Measurements from ENCODE around the gene ZNF8.

The ZNF8 gene

GRCh38 chr19:58277197-58277596 is 1.6 kb upstream of the ZNF8 start:
- DNase-seq (ENCODE audit: low read depth), result no peak
- no peak overlapping the region for H3K4me3 ChIP-seq (ENCODE audit: low read depth, low read length)
- TF ChIP-seq, protein P1, sequence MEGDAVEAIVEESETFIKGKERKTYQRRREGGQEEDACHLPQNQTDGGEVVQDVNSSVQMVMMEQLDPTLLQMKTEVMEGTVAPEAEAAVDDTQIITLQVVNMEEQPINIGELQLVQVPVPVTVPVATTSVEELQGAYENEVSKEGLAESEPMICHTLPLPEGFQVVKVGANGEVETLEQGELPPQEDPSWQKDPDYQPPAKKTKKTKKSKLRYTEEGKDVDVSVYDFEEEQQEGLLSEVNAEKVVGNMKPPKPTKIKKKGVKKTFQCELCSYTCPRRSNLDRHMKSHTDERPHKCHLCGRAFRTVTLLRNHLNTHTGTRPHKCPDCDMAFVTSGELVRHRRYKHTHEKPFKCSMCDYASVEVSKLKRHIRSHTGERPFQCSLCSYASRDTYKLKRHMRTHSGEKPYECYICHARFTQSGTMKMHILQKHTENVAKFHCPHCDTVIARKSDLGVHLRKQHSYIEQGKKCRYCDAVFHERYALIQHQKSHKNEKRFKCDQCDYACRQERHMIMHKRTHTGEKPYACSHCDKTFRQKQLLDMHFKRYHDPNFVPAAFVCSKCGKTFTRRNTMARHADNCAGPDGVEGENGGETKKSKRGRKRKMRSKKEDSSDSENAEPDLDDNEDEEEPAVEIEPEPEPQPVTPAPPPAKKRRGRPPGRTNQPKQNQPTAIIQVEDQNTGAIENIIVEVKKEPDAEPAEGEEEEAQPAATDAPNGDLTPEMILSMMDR (IDR thresholded peaks at IDR 0.05; ENCODE audit: low read depth, low read length, missing control alignments), result no peak

DNA sequence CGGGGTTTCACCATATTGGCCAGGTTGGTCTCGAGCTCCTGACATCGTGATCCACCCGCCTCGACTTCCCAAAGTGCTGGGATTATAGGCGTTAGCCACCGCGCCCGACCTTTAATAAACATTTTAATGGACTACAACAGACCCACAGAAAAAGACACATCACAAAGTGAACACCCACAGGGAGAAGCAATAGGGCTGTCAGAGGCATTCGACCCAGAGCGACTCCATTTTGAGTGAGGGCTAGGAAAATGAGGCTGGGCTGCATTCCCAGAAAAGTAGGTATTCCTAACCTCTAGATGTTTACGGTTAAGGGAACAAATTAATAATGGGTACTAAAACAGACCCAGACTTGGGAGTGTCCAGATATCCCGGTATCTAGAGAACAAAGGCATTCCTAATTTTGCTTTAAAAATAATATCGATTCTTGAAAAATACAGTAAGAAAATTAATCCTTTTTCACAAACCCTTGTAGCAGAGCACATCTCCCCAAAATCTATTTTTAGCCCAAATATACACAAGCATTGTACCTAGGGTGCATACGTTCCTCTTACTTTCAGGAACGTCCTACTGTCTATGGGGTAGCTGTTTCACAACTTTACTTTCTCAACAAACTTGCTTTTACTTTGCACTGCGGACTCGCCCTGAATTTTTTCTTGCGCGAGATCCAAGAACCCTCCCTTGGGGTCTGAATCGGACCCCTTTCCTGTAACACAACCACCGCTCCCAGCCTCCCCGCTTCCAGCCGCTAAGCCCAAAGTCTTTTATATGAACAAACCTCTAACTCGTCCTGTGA is 811 bp upstream of the ZNF8 start:
- H3K4me3 ChIP-seq (ENCODE audit: low read depth, low read length), result peak overlapping the region; percentile 82
- DNase-seq (ENCODE audit: low read depth), result no peak
- TF ChIP-seq, protein P1 (IDR thresholded peaks at IDR 0.05; ENCODE audit: low read depth, low read length, missing control alignments), result no peak

GRCh38 chr19:58279042-58279924 is 528 bp downstream of the ZNF8 start:
- DNase-seq (ENCODE audit: low read depth), result no peak
- H3K4me3 ChIP-seq (ENCODE audit: low read depth, low read length), result peak overlapping the region; percentile 82
- TF ChIP-seq, protein P1 (IDR thresholded peaks at IDR 0.05; ENCODE audit: low read depth, low read length, missing control alignments), result no peak

GRCh38 chr19:58279925-58280316 is 1.2 kb downstream of the ZNF8 start:
- DNase-seq (ENCODE audit: low read depth), result no peak
- H3K4me3 ChIP-seq (ENCODE audit: low read depth, low read length), result peak overlapping the region; percentile 82; the same call in 1 of the 2 replicates
- TF ChIP-seq, protein P1 (IDR thresholded peaks at IDR 0.05; ENCODE audit: low read depth, low read length, missing control alignments), result no peak

DNA sequence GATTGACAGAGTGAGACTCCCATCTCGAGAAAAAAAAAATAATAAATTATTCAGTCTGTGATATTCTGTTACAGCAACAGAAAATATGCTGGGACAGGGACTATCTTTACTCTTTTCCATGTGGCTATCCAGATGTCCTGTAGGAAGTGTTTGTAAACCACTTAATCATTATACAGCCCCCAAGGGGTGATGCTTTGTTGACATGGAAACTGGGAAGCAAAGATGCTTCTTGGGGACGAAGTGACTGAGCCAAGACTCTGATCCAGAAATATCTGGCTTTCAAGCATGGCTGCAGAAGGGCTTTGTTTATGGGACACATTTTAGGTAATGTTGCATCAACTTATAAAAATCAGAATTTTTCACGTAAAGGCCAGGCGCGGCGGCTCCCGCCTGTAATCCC is 5.4 kb downstream of the ZNF8 start:
- no peak for DNase-seq (ENCODE audit: low read depth)
- no peak overlapping the region for H3K4me3 ChIP-seq (ENCODE audit: low read depth, low read length)
- TF ChIP-seq, protein P1 (IDR thresholded peaks at IDR 0.05; ENCODE audit: low read depth, low read length, missing control alignments), result no peak

DNA sequence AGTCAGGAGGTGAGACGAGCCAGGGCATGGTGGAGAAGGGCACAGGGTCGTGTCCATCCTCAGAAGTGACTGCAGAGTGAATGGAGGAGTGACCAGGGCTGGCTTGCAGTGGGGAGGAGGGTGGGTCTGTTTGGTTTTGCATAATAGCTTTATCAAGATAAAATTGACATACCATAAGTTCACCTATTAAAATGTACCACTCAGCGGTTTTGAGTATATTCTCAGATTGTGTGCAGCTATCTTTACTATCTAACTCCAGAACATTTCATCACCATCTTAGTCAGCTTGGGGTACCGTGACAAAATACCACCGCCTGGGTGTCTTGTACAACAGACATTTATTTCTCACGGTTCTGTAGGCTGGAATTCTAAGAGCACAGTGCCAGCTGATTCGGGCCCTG is 13.2 kb downstream of the ZNF8 start:
- H3K4me3 ChIP-seq (ENCODE audit: low read depth, low read length), result no peak overlapping the region
- no peak for DNase-seq (ENCODE audit: low read depth)
- TF ChIP-seq, protein P1 (IDR thresholded peaks at IDR 0.05; ENCODE audit: low read depth, low read length, missing control alignments), result no peak
